Measurements from ENCODE around the gene ALG12.
A peak's percentile ranks its signal among the peaks of the same experiment; 100 is the strongest.

Gene ALG12

GRCh38 chr22:49949914-49950292 is 31.7 kb upstream of the ALG12 start:
- TF ChIP-seq YY1 (IDR thresholded peaks at IDR 0.05; ENCODE audit: low read depth) (no peak), EGR1 (IDR thresholded peaks at IDR 0.05) (no peak), CREB1 (IDR thresholded peaks at IDR 0.05; ENCODE audit: low read depth) (no peak), TCF12 (IDR thresholded peaks at IDR 0.05; ENCODE audit: low read depth) (no peak), TAF1 (IDR thresholded peaks at IDR 0.05; ENCODE audit: low read depth) (no peak)

DNA sequence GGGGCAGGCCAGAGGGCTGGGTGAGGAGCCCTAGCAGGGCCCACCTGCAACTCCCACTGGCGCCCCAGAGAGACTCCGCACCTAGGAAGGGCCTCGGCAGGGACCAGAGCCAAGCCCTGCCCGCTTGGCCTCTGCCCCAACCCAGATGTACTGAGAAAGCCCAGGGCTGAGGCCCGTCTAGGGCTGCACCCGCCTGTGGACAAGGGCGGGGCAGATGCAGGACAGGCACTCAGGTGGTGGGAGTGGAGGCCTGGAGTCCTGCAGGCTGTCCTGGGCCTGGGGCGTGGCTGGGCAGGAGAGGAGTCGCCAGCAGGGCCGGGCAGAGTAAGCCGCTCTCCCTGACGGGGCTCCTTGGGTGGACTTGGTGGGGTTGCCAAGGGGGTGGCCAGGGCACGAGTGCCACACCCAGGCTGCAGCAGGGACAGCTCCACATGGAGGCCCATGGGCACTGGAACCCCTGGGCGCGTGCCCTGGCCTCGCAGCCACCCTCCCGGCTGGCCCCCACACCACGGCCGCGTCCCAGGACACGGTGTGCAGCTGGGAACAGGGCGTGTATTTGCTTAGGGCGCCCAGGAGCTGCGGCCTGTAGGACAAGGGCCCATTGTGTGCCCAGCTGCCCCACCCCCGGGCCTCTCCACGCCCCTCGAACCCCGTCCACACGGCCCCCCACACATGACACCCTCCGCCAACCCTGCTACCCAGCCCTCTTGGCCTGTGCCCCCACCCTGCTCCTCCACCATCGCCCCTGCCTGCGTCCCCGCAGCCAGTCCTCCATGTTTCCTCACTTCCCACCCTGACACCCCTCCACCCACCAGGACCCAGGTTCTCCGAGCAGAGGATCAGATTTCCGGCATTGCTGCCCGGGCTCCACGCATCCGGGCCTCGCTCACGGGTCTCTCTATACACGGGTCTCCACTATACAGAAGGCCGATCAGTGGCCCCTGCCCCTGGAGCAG is 31.0 kb upstream of the ALG12 start:
- TF ChIP-seq CREB1 (IDR thresholded peaks at IDR 0.05; ENCODE audit: low read depth) (no peak), RAD21 (IDR thresholded peaks at IDR 0.05; ENCODE audit: low read depth) (no peak), CEBPB (IDR thresholded peaks at IDR 0.05) (no peak), TEAD4 (IDR thresholded peaks at IDR 0.05) (no peak), USF1 (IDR thresholded peaks at IDR 0.05) (peak; percentile 3; the same call in 1 of the 2 replicates), TCF12 (IDR thresholded peaks at IDR 0.05; ENCODE audit: low read depth) (peak; percentile 65; the same call in 1 of the 2 replicates), FOXM1 (IDR thresholded peaks at IDR 0.05; ENCODE audit: borderline replicate concordance, low read depth) (no peak), REST (IDR thresholded peaks at IDR 0.05; ENCODE audit: low read depth) (no peak), ZBTB7A (IDR thresholded peaks at IDR 0.05; ENCODE audit: low read depth) (peak; percentile 54), YY1 (IDR thresholded peaks at IDR 0.05; ENCODE audit: low read depth) (no peak), EGR1 (IDR thresholded peaks at IDR 0.05) (no peak), EP300 (IDR thresholded peaks at IDR 0.05; ENCODE audit: borderline replicate concordance) (no peak; the same call in 1 of the 2 replicates), NFIC (IDR thresholded peaks at IDR 0.05) (peak; percentile 68), TAF1 (IDR thresholded peaks at IDR 0.05; ENCODE audit: low read depth) (no peak), MAX (IDR thresholded peaks at IDR 0.05) (peak; percentile 64; the same call in 1 of the 2 replicates)

- TF ChIP-seq YY1 (IDR thresholded peaks at IDR 0.05; ENCODE audit: low read depth) = no peak
Measured at GRCh38 chr22:49948116-49948957, 30.1 kb upstream of the ALG12 start.

DNA sequence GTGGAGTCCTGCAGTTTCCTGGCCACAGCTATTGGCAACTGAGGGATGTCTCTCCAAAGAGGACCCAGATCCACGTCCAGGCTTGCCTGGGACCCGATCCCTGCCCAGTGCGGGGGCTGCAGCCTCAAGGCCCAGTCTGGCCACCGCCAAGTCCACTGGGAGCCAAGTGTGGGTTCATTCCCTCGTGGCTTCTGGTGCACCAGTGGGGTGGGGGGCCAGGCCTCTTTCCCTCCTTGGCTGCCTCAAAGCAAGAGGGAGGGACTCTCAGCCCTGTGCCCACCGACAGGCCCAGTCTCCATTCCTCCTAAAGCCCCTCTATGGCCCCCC is 29.0 kb upstream of the ALG12 start:
- no peak for TF ChIP-seq EGR1 (IDR thresholded peaks at IDR 0.05)
- no peak for TF ChIP-seq ZBTB7A (IDR thresholded peaks at IDR 0.05; ENCODE audit: low read depth)
- no peak for TF ChIP-seq EP300 (IDR thresholded peaks at IDR 0.05; ENCODE audit: borderline replicate concordance)
- TF ChIP-seq NFIC (IDR thresholded peaks at IDR 0.05) = no peak
- TF ChIP-seq CEBPB (IDR thresholded peaks at IDR 0.05) = no peak
- no peak for TF ChIP-seq TAF1 (IDR thresholded peaks at IDR 0.05; ENCODE audit: low read depth)
- no peak for TF ChIP-seq CREB1 (IDR thresholded peaks at IDR 0.05; ENCODE audit: low read depth)
- no peak for TF ChIP-seq YY1 (IDR thresholded peaks at IDR 0.05; ENCODE audit: low read depth)
- TF ChIP-seq TCF12 (IDR thresholded peaks at IDR 0.05; ENCODE audit: low read depth) = no peak
- TF ChIP-seq MAX (IDR thresholded peaks at IDR 0.05) = no peak

DNA sequence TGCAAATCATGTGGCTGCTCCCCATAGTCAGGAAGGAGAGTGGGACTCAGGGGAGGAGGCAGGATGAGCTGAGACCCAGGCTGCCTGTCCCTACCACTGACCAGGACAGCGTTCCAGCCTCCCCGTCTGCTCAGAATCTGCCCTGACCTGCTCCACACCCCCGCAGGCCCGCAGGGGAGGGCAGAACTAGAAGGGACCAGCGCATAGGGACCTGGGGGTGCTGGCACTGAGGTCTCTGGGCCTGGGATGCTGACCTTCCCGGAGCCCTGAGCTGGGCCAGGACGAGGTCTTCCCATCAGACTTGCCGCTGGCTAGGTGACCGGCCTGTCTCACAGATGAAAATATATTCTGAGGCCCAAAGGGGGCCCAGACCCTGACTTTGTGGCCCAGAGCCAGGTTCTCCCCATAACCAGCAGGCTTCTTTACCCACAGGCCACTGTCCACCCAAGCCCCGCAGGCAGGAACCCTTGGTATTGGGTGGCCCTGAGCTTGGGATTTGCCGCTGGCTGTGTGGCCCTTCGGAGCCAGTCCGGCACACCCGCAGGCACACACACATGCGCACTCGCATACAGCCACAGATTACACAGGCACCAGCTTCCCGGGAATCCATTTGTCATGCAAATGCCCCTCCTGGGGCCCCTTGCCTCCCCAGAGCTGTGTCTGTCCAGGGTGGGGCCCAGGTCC is 28.5 kb upstream of the ALG12 start:
- no peak for TF ChIP-seq YY1 (IDR thresholded peaks at IDR 0.05; ENCODE audit: low read depth)
- no peak for TF ChIP-seq FOXM1 (IDR thresholded peaks at IDR 0.05; ENCODE audit: borderline replicate concordance, low read depth)
- TF ChIP-seq USF1 (IDR thresholded peaks at IDR 0.05) = no peak
- TF ChIP-seq ZBTB7A (IDR thresholded peaks at IDR 0.05; ENCODE audit: low read depth) = no peak
- no peak for TF ChIP-seq TCF12 (IDR thresholded peaks at IDR 0.05; ENCODE audit: low read depth)
- no peak for TF ChIP-seq EGR1 (IDR thresholded peaks at IDR 0.05)
- no peak for TF ChIP-seq NFIC (IDR thresholded peaks at IDR 0.05)
- TF ChIP-seq MAX (IDR thresholded peaks at IDR 0.05) = no peak
- TF ChIP-seq EP300 (IDR thresholded peaks at IDR 0.05; ENCODE audit: borderline replicate concordance) = no peak
- no peak for TF ChIP-seq TAF1 (IDR thresholded peaks at IDR 0.05; ENCODE audit: low read depth)
- TF ChIP-seq RAD21 (IDR thresholded peaks at IDR 0.05; ENCODE audit: low read depth) = no peak
- no peak for TF ChIP-seq CEBPB (IDR thresholded peaks at IDR 0.05)
- no peak for TF ChIP-seq REST (IDR thresholded peaks at IDR 0.05; ENCODE audit: low read depth)

All from Ishikawa (cell line).